ENCODE results near the gene CTCF. TPM values are rescaled to one million over a fixed set of nuclear protein-coding genes. Genes with fewer than 3 reads are reported as not detected.
A peak's percentile ranks its signal among the peaks of the same experiment; 100 is the strongest.

CTCF gene
- total and polyA plus RNA-seq, 4 experiments from 2014 or later = 26.5 to 85.7 (median 71.2) TPM

GRCh38 chr16:67552476-67552875 lies 9.8 kb upstream of the CTCF start:
- Mint-ChIP-seq H3K27me3 (no peaks in the 10 kb centered on the region), H3K4me1 (peaks cover 36 to 71% (median 51%) of the 10 kb centered on the region in 4 donors), H3K4me3 (peak overlapping the region in 4 of 8 donors; percentile 23 to 65 (median 46)), H3K27ac (peak overlapping the region; percentile 47 to 92 (median 78)), H3K36me3 (peaks cover 3 to 4% of the 10 kb centered on the region in 2 donors), H3K9me3 (no peaks in the 10 kb centered on the region)
- intact Hi-C loops (cut with micrococcal nuclease) = no loop called here
- Histone ChIP-seq H3K4me3 (ENCODE audit: low read length in 2 of 2) (no peak overlapping the region), H3K9me3 (ENCODE audit: control insufficient read depth in 1 of 2, low read length in 2 of 2) (no peaks in the 10 kb centered on the region), H3K27ac (ENCODE audit: low read depth, low read length) (no peak overlapping the region), H3K27me3 (ENCODE audit: insufficient read depth, low read length) (no peaks in the 10 kb centered on the region), H3K36me3 (ENCODE audit: insufficient read depth, low read length) (no peaks in the 10 kb centered on the region), H3K4me1 (ENCODE audit: insufficient read depth, low read length) (peaks cover 63% of the 10 kb centered on the region)
- ChIA-PET POLR2A (ENCODE audit: partially characterized antibody) (interaction anchor here (11.9 to 20.3 kb wide), 3 partner anchors 6 to 91 kb away, joined by 190 to 706 read pairs (median 706); partner anchors contain the start of genes CARMIL2 and CTCF), CTCF (ENCODE audit: partially characterized antibody) (interaction anchor here (1.0 to 4.9 kb wide), 2 partner anchors 10 to 31 kb away, joined by 3 to 31 read pairs; partner anchors contain the start of gene CTCF)
- DNase-seq = no peak

GRCh38 chr16:67555795-67556212 lies 6.5 kb upstream of the CTCF start:
- Mint-ChIP-seq H3K4me1 (peaks cover 32 to 58% (median 41%) of the 10 kb centered on the region in 4 donors), H3K27me3 (no peaks in the 10 kb centered on the region), H3K4me3 (peak overlapping the region in 7 of 8 donors; percentile 18 to 83 (median 70)), H3K9me3 (no peaks in the 10 kb centered on the region), H3K36me3 (peaks cover 0 to 1% of the 10 kb centered on the region in 2 donors), H3K27ac (peak overlapping the region; percentile 79 to 93 (median 88))
- Histone ChIP-seq H3K9me3 (ENCODE audit: control insufficient read depth in 1 of 2, low read length in 2 of 2) (no peaks in the 10 kb centered on the region), H3K27ac (ENCODE audit: low read depth, low read length) (peak overlapping the region; percentile 54), H3K4me3 (ENCODE audit: low read length in 2 of 2) (no peak overlapping the region), H3K27me3 (ENCODE audit: insufficient read depth, low read length) (no peaks in the 10 kb centered on the region), H3K36me3 (ENCODE audit: insufficient read depth, low read length) (no peaks in the 10 kb centered on the region), H3K4me1 (ENCODE audit: insufficient read depth, low read length) (peaks cover 57% of the 10 kb centered on the region)
- ChIA-PET POLR2A (ENCODE audit: partially characterized antibody) (interaction anchor here (1.0 to 20.3 kb wide), 12 partner anchors 7 to 380 kb away, joined by 3 to 706 read pairs (median 6); partner anchors contain the start of genes ACD, CARMIL2, CTCF and PARD6A), CTCF (ENCODE audit: partially characterized antibody) (interaction anchor here (0.8 to 11.7 kb wide), 8 partner anchors 9 to 88 kb away, joined by 3 to 361 read pairs (median 4); partner anchors contain the start of genes CARMIL2 and RIPOR1)
- DNase-seq = peak; percentile 36 to 68 (median 40)
- intact Hi-C loops (cut with micrococcal nuclease) = loop anchor here (1.0 kb wide), 1 partner anchor 9 kb away; no protein-coding TSS in a partner anchor

- H3K4me3 ChIP-seq (ENCODE audit: low read length in 2 of 2) = no peak overlapping the region
- H3K4me3 Mint-ChIP-seq = no peak overlapping the region
- H3K9me3 Mint-ChIP-seq = no peaks in the 10 kb centered on the region
- ChIA-PET CTCF (ENCODE audit: partially characterized antibody) (interaction anchor here (1.0 to 11.7 kb wide), 3 partner anchors 13 to 109 kb away, joined by 3 to 361 read pairs (median 13); no protein-coding TSS in a partner anchor), POLR2A (ENCODE audit: partially characterized antibody) (interaction anchor here (0.6 to 20.3 kb wide), 5 partner anchors 13 to 400 kb away, joined by 3 to 706 read pairs (median 4); partner anchors contain the start of genes ATP6V0D1, CARMIL2 and GFOD2)
- intact Hi-C loops (cut with micrococcal nuclease) = no loop called here
- DNase-seq = no peak
- no peaks in the 10 kb centered on the region for H3K9me3 ChIP-seq (ENCODE audit: control insufficient read depth in 1 of 2, low read length in 2 of 2)
- H3K4me1 Mint-ChIP-seq = peaks cover 28 to 51% (median 40%) of the 10 kb centered on the region in 4 donors
- peaks cover 0 to 4% of the 10 kb centered on the region in 2 donors for H3K36me3 Mint-ChIP-seq
- no peaks in the 10 kb centered on the region for H3K27me3 Mint-ChIP-seq
- H3K27ac Mint-ChIP-seq = peak overlapping the region in 2 of 7 donors; percentile 57 to 64
- H3K27ac ChIP-seq (ENCODE audit: low read depth, low read length) = no peak overlapping the region
- no peaks in the 10 kb centered on the region for H3K36me3 ChIP-seq (ENCODE audit: insufficient read depth, low read length)
- H3K27me3 ChIP-seq (ENCODE audit: insufficient read depth, low read length) = no peaks in the 10 kb centered on the region
- H3K4me1 ChIP-seq (ENCODE audit: insufficient read depth, low read length) = peaks cover 51% of the 10 kb centered on the region
These were observed 3.5 kb upstream of the CTCF start for GRCh38 chr16:67558859-67559258.

GRCh38 chr16:67560827-67561342 lies 1.4 kb upstream of the CTCF start:
- DNase-seq = no peak
- intact Hi-C loops (cut with micrococcal nuclease) = loop anchor here (5.0 kb wide), 1 partner anchor 46 kb away; no protein-coding TSS in a partner anchor
- peak overlapping the region; percentile 92 to 97 (median 96) for H3K27ac Mint-ChIP-seq
- peaks cover 30 to 53% (median 40%) of the 10 kb centered on the region in 4 donors for H3K4me1 Mint-ChIP-seq
- Histone ChIP-seq H3K4me1 (ENCODE audit: insufficient read depth, low read length) (peaks cover 54% of the 10 kb centered on the region), H3K4me3 (ENCODE audit: low read length in 2 of 2) (peak overlapping the region in 1 of 2 donors; percentile 61), H3K9me3 (ENCODE audit: control insufficient read depth in 1 of 2, low read length in 2 of 2) (no peaks in the 10 kb centered on the region), H3K36me3 (ENCODE audit: insufficient read depth, low read length) (no peaks in the 10 kb centered on the region), H3K27me3 (ENCODE audit: insufficient read depth, low read length) (no peaks in the 10 kb centered on the region), H3K27ac (ENCODE audit: low read depth, low read length) (peak overlapping the region; percentile 73)
- no peaks in the 10 kb centered on the region for H3K9me3 Mint-ChIP-seq
- H3K27me3 Mint-ChIP-seq = no peaks in the 10 kb centered on the region
- ChIA-PET POLR2A (ENCODE audit: partially characterized antibody) (interaction anchor here (1.2 to 20.3 kb wide), 12 partner anchors 15 to 375 kb away, joined by 3 to 706 read pairs (median 18); partner anchors contain the start of genes ACD, ATP6V0D1, C16orf86 and CARMIL2), CTCF (ENCODE audit: partially characterized antibody) (interaction anchor here (1.2 to 11.7 kb wide), 10 partner anchors 14 to 524 kb away, joined by 3 to 361 read pairs (median 8); partner anchors contain the start of genes ACD, CARMIL2 and PARD6A)
- H3K4me3 Mint-ChIP-seq = peak overlapping the region; percentile 87 to 91 (median 89)
- H3K36me3 Mint-ChIP-seq = peaks cover 0 to 7% of the 10 kb centered on the region in 2 donors

GRCh38 chr16:67561501-67561823 lies 864 bp upstream of the CTCF start:
- no peaks in the 10 kb centered on the region for H3K9me3 ChIP-seq (ENCODE audit: control insufficient read depth in 1 of 2, low read length in 2 of 2)
- CTCF ChIA-PET (ENCODE audit: partially characterized antibody) = interaction anchor here (1.0 to 11.7 kb wide), 13 partner anchors 9 to 523 kb away, joined by 3 to 361 read pairs (median 6); partner anchors contain the start of genes ACD, CARMIL2 and PARD6A
- peak overlapping the region; percentile 61 to 78 for H3K4me3 ChIP-seq (ENCODE audit: low read length in 2 of 2)
- DNase-seq = no peak
- H3K36me3 ChIP-seq (ENCODE audit: insufficient read depth, low read length) = no peaks in the 10 kb centered on the region
- Mint-ChIP-seq H3K27me3 (no peaks in the 10 kb centered on the region), H3K36me3 (peaks cover 0 to 7% of the 10 kb centered on the region in 2 donors), H3K4me1 (peaks cover 25 to 53% (median 38%) of the 10 kb centered on the region in 4 donors), H3K9me3 (no peaks in the 10 kb centered on the region), H3K27ac (peak overlapping the region; percentile 92 to 97 (median 96)), H3K4me3 (peak overlapping the region; percentile 87 to 91 (median 89))
- POLR2A ChIA-PET (ENCODE audit: partially characterized antibody) = interaction anchor here (1.1 to 20.3 kb wide), 20 partner anchors 15 to 524 kb away, joined by 3 to 706 read pairs (median 9); partner anchors contain the start of genes ACD, ATP6V0D1, C16orf86 and CARMIL2
- H3K4me1 ChIP-seq (ENCODE audit: insufficient read depth, low read length) = peaks cover 52% of the 10 kb centered on the region
- intact Hi-C loops (cut with micrococcal nuclease) = loop anchor here (5.0 kb wide), 1 partner anchor 46 kb away; no protein-coding TSS in a partner anchor
- H3K27ac ChIP-seq (ENCODE audit: low read depth, low read length) = peak overlapping the region; percentile 73
- no peaks in the 10 kb centered on the region for H3K27me3 ChIP-seq (ENCODE audit: insufficient read depth, low read length)

- Mint-ChIP-seq H3K4me3 (peak overlapping the region; percentile 89 to 97 (median 91)), H3K36me3 (peaks cover 0 to 7% of the 10 kb centered on the region in 2 donors), H3K9me3 (no peaks in the 10 kb centered on the region), H3K4me1 (peaks cover 23 to 53% (median 37%) of the 10 kb centered on the region in 4 donors), H3K27me3 (no peaks in the 10 kb centered on the region), H3K27ac (peak overlapping the region; percentile 92 to 97 (median 96))
- Histone ChIP-seq H3K4me1 (ENCODE audit: insufficient read depth, low read length) (peaks cover 52% of the 10 kb centered on the region), H3K27me3 (ENCODE audit: insufficient read depth, low read length) (no peaks in the 10 kb centered on the region), H3K36me3 (ENCODE audit: insufficient read depth, low read length) (no peaks in the 10 kb centered on the region), H3K27ac (ENCODE audit: low read depth, low read length) (peak overlapping the region; percentile 73), H3K4me3 (ENCODE audit: low read length in 2 of 2) (peak overlapping the region; percentile 61 to 78), H3K9me3 (ENCODE audit: control insufficient read depth in 1 of 2, low read length in 2 of 2) (no peaks in the 10 kb centered on the region)
- POLR2A ChIA-PET (ENCODE audit: partially characterized antibody) = interaction anchor here (0.6 to 20.3 kb wide), 33 partner anchors 10 to 523 kb away, joined by 3 to 706 read pairs (median 6); partner anchors contain the start of genes ACD, ATP6V0D1, C16orf86 and CARMIL2
- peak; percentile 96 to 98 (median 97) for DNase-seq
- CTCF ChIA-PET (ENCODE audit: partially characterized antibody) = interaction anchor here (0.7 to 11.7 kb wide), 20 partner anchors 9 to 523 kb away, joined by 3 to 361 read pairs (median 5); partner anchors contain the start of genes ACD, ATP6V0D1, CARMIL2 and PARD6A
- intact Hi-C loops (cut with micrococcal nuclease) = loop anchor here (1.0 to 5.0 kb wide), 13 partner anchors 15 to 522 kb away; partner anchors contain the start of genes ACD, ATP6V0D1, C16orf86 and ENKD1
These were observed 351 bp upstream of the CTCF start for GRCh38 chr16:67561824-67562525.
